Prostate gland (tissue), 2 donors: ENCODE data around the gene POLR3K. TPM values are rescaled to one million over a fixed set of nuclear protein-coding genes. Genes with fewer than 3 reads are reported as not detected.

Experiments
- DNase-seq: peaks from one replicate; pipeline ENCODE4 v3.0.0-alpha.2; 2019; ENCODE audit warnings: low spot score
- H3K27ac ChIP-seq, 2 donors: fragments of 200-600 bp; sonication (generic); 2 replicates each; pipeline ENCODE4 v1.5.1; 2017 to 2019
- H3K27me3 ChIP-seq: fragments of 200-600 bp; sonication (generic); replicated peaks from 2 replicates; pipeline ENCODE4 v1.5.1; 2019; ENCODE audit not compliant: insufficient read depth
- H3K36me3 ChIP-seq, 2 donors: fragments of 200-600 bp; sonication (generic); 1 replicate in 1 of 2; 2 replicates in 1 of 2; pipeline versions ENCODE4 v1.5.1 to v1.8.1; 2017 to 2019
- H3K4me1 ChIP-seq: fragments of 200-600 bp; sonication (generic); replicated peaks from 2 replicates; pipeline ENCODE4 v1.5.1; 2019
- H3K4me3 ChIP-seq, 2 donors: fragments of 200-600 bp; sonication (generic); 2 replicates each; pipeline ENCODE4 v1.5.1; 2017 to 2019
- H3K9me3 ChIP-seq: fragments of 200-600 bp; sonication (generic); 2 replicates; pipeline ENCODE4 v1.5.1; 2017
- CTCF ChIP-seq, 4 experiments: fragments of 200-600 bp in 2 of 4; fragments of 450-650 bp in 2 of 4; sonication (generic) in 2 of 4; IDR thresholded peaks; 1 replicate in 3 of 4; 2 replicates in 1 of 4; pipeline ENCODE4 v1.5.1; 2016 to 2019; ENCODE audit warnings: antibody characterized with exemption in 4 of 4, mild to moderate bottlenecking in 2 of 4, moderate library complexity in 2 of 4
- POLR2A ChIP-seq: fragments of 450-650 bp; IDR thresholded peaks from one replicate; pipeline ENCODE4 v1.6.1; 2016; ENCODE audit warnings: antibody characterized with exemption, mild to moderate bottlenecking
- POLR2AphosphoS5 ChIP-seq: sonication (generic); formaldehyde crosslinking; IDR thresholded peaks from one replicate; pipeline ENCODE4 v1.6.1; 2017; ENCODE audit warnings: antibody characterized with exemption
- WGBS: methylation state at CpG from one replicate; pipeline ENCODE4 v1.1.5; 2018; 5-methylcytosine and 5-hydroxymethylcytosine counted together
- intact Hi-C: fragments of 100-400 bp; cut with DNase I; formaldehyde crosslinking; loops from one replicate; pipeline ENCODE4 v1.14.2; 2022
- total RNA-seq, 2 donors: library from RNA; depleted of rRNA; stranded (reverse); fragments of >200 nt; gene quantifications; one replicate each; pipeline ENCODE4 v1.1.0, GENCODE V29; 2016

Gene POLR3K
- total RNA-seq, 2 donors from 2014 or later = 6.2 to 6.8 TPM

GRCh38 chr16:59440-60059 lies 6.1 kb upstream of the POLR3K start:
- Histone ChIP-seq H3K27me3 (no peaks in the 10 kb centered on the region), H3K4me3 (no peak overlapping the region), H3K36me3 (peaks cover 4 to 55% of the 10 kb centered on the region in 2 donors), H3K4me1 (no peaks in the 10 kb centered on the region), H3K9me3 (no peaks in the 10 kb centered on the region), H3K27ac (no peak overlapping the region)
- whole genome bisulfite sequencing = 89% methylated on average over 14 of the region's 14 CpGs
- intact Hi-C loops = no loop called here
- no peak for DNase-seq
- TF ChIP-seq POLR2AphosphoS5 = no peak
- no peak for TF ChIP-seq POLR2A
- TF ChIP-seq CTCF (IDR thresholded peaks at IDR 0.05) = no peak

GRCh38 chr16:58491-59439 lies 5.4 kb upstream of the POLR3K start:
- Histone ChIP-seq H3K27ac (no peak overlapping the region), H3K36me3 (peaks cover 4 to 51% of the 10 kb centered on the region in 2 donors), H3K4me3 (no peak overlapping the region), H3K4me1 (no peaks in the 10 kb centered on the region), H3K9me3 (no peaks in the 10 kb centered on the region), H3K27me3 (no peaks in the 10 kb centered on the region)
- intact Hi-C loops = no loop called here
- 81% methylated on average over 27 of the region's 29 CpGs for whole genome bisulfite sequencing
- DNase-seq = no peak
- TF ChIP-seq POLR2AphosphoS5 (no peak), CTCF (IDR thresholded peaks at IDR 0.05) (no peak), POLR2A (no peak)

DNA sequence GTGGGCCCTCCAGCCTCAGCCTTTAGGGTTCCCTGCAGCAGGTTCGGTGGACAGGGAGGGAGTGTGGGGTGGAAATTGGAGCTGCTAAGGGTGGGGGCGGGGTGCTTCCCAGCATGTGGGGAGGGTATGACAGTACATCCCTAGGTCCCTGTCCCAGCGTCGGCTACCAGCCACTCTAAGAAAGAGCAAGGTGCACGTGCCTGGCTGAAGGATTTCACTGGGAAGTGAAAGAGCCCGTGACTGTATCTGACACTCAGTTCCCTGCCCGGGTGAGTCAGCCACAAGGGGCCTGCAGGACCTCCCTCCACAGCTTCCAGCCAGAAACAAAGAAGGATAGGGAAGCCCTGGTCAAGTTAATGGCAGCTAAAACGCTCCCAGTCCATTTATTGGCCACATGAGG lies 4.3 kb upstream of the POLR3K start:
- no peak for DNase-seq
- intact Hi-C loops = no loop called here
- Histone ChIP-seq H3K27me3 (no peaks in the 10 kb centered on the region), H3K4me1 (no peaks in the 10 kb centered on the region), H3K4me3 (no peak overlapping the region), H3K27ac (no peak overlapping the region), H3K36me3 (peaks cover 0 to 43% of the 10 kb centered on the region in 2 donors), H3K9me3 (no peaks in the 10 kb centered on the region)
- TF ChIP-seq POLR2A = no peak
- TF ChIP-seq CTCF (IDR thresholded peaks at IDR 0.05) = no peak
- TF ChIP-seq POLR2AphosphoS5 = no peak
- 56% methylated on average over 8 of the region's 8 CpGs for WGBS

GRCh38 chr16:56231-56927 lies 3.0 kb upstream of the POLR3K start:
- Histone ChIP-seq H3K4me3 (no peak overlapping the region), H3K36me3 (peaks cover 0 to 32% of the 10 kb centered on the region in 2 donors), H3K4me1 (no peaks in the 10 kb centered on the region), H3K27me3 (no peaks in the 10 kb centered on the region), H3K27ac (no peak overlapping the region), H3K9me3 (no peaks in the 10 kb centered on the region)
- 91% methylated on average over 17 of the region's 17 CpGs for WGBS
- intact Hi-C loops = no loop called here
- no peak for DNase-seq
- TF ChIP-seq POLR2A (no peak), CTCF (IDR thresholded peaks at IDR 0.05) (no peak), POLR2AphosphoS5 (no peak)
